ENCODE data around the gene DENND10.
"Not testable (repeated sequence)": the region's sequence is repeated elsewhere in the genome, so short reads cannot be mapped to it uniquely, and the experiment has no call there.

Gene DENND10

GRCh38 chr10:119177708-119178371 lies 73.9 kb downstream of the DENND10 start:
- DNase-seq = no peak

- peak; percentile 81 for DNase-seq
Observed at GRCh38 chr10:119178372-119179119, 74.6 kb downstream of the DENND10 start, which contains the start of gene PRDX3. PRDX3 (minus strand) TSS chr10:119178812; CDS start chr10:119178790, 22 bp downstream.

GRCh38 chr10:119180850-119181400 lies 77.0 kb downstream of the DENND10 start:
- not testable (repeated sequence) for DNase-seq

GRCh38 chr10:119183664-119184412 lies 79.9 kb downstream of the DENND10 start:
- no peak for DNase-seq

Data from NCI-H1092 (cell line).